Activated CD8-positive, alpha-beta T cell treated with anti-CD3 and anti-CD28 coated beads, Interleukin-2, amount 10 ng/mL, durations not matched to agents 7 days and 5 days (primary cell): Measurements from ENCODE around the gene SLC8A1. TPM values are rescaled to one million over a fixed set of nuclear protein-coding genes. Genes with fewer than 3 reads are reported as not detected.

ENCODE experiments used
- ATAC-seq: fragments of 150-1000 bp; cut with Tn5 transposase; one replicate; pipeline ENCODE4 v1.10.0; 2021; ENCODE audit warnings: moderate library complexity
- CTCF ChIA-PET: fragments of 350-600 bp; sonication (Branson Sonifier 250); formaldehyde crosslinking; loops from one replicate; lab custom pipeline; 2021; ENCODE audit warnings: antibody characterized with exemption; lab: Charles Lee
- POLR2A ChIA-PET: fragments of 350-600 bp; sonication (Branson Sonifier 250); formaldehyde crosslinking; loops from one replicate; lab custom pipeline; 2021; ENCODE audit warnings: antibody characterized with exemption; lab: Charles Lee
- DNase-seq: peaks from one replicate; pipeline ENCODE4 v3.0.0-alpha.2; 2020
- H3K27ac Mint-ChIP-seq: one replicate; pipeline ENCODE4 v1.8.0; 2021; ENCODE audit warnings: mild to moderate bottlenecking, mixed read lengths
- H3K27me3 Mint-ChIP-seq: one replicate; pipeline ENCODE4 v1.8.0; 2021; ENCODE audit warnings: low read depth, mixed read lengths
- H3K36me3 Mint-ChIP-seq: one replicate; pipeline ENCODE4 v1.8.0; 2021; ENCODE audit warnings: low read depth, mixed read lengths
- H3K4me1 Mint-ChIP-seq: one replicate; pipeline ENCODE4 v1.8.0; 2021; ENCODE audit warnings: low read depth, mixed read lengths
- H3K4me3 Mint-ChIP-seq: one replicate; pipeline ENCODE4 v1.8.0; 2021; ENCODE audit warnings: mild to moderate bottlenecking, mixed read lengths
- H3K9me3 Mint-ChIP-seq: one replicate; pipeline ENCODE4 v1.8.0; 2022; ENCODE audit warnings: mixed read lengths; ENCODE audit not compliant: insufficient read depth
- total RNA-seq, 2 experiments: library from RNA; stranded (reverse); gene quantifications; one replicate each; pipeline ENCODE4 v1.2.3, GENCODE V29; 2021

Gene SLC8A1
- total RNA-seq, 2 experiments from 2014 or later, result 0.10 to 0.45 TPM

- Mint-ChIP-seq H3K27me3 (peaks cover 4% of the 10 kb centered on the region), H3K4me3 (no peak overlapping the region), H3K36me3 (no peaks in the 10 kb centered on the region), H3K27ac (no peak overlapping the region), H3K9me3 (no peaks in the 10 kb centered on the region), H3K4me1 (no peaks in the 10 kb centered on the region)
- POLR2A ChIA-PET, result no interaction called here
- CTCF ChIA-PET, result no interaction called here
- ATAC-seq, result no peak
- no peak for DNase-seq
Observed at GRCh38 chr2:40434731-40435271, 17.1 kb downstream of the SLC8A1 start.

DNA sequence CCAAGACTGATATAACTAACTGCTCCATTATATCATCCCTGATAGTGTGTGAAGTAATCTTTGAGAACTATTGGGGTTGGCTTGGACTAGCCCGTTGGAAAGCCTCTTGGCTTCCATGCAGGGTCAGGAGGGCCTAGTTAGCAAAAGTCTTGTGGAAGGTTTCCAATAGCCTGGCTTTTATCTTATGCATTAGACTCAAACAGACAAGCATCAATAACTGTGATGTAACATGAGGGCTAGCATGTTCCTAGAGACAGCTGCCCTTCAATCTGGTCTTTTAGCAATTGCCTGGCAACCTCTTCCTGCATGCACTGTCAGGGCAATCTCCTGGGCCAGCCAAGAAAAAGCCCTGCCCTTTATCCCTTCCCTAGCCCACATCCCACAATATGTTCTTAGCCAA lies 18.2 kb downstream of the SLC8A1 start:
- CTCF ChIA-PET, result no interaction called here
- H3K27me3 Mint-ChIP-seq, result peaks cover 4% of the 10 kb centered on the region
- H3K4me1 Mint-ChIP-seq, result no peaks in the 10 kb centered on the region
- no peak for ATAC-seq
- H3K4me3 Mint-ChIP-seq, result no peak overlapping the region
- POLR2A ChIA-PET, result no interaction called here
- no peak for DNase-seq
- no peaks in the 10 kb centered on the region for H3K36me3 Mint-ChIP-seq
- no peaks in the 10 kb centered on the region for H3K9me3 Mint-ChIP-seq
- H3K27ac Mint-ChIP-seq, result no peak overlapping the region

- POLR2A ChIA-PET, result no interaction called here
Observed at GRCh38 chr2:40432921-40433483, 18.9 kb downstream of the SLC8A1 start.

GRCh38 chr2:40431600-40431955 lies 20.3 kb downstream of the SLC8A1 start:
- CTCF ChIA-PET, result no interaction called here
- Mint-ChIP-seq H3K4me3 (no peak overlapping the region), H3K27ac (no peak overlapping the region), H3K36me3 (no peaks in the 10 kb centered on the region), H3K27me3 (peaks cover 2% of the 10 kb centered on the region), H3K9me3 (no peaks in the 10 kb centered on the region), H3K4me1 (no peaks in the 10 kb centered on the region)
- DNase-seq, result no peak
- no peak for ATAC-seq
- POLR2A ChIA-PET, result no interaction called here

More at GRCh38 chr2:40432921-40433483, 18.9 kb downstream of the SLC8A1 start:
- Mint-ChIP-seq H3K4me3 (no peak overlapping the region), H3K9me3 (no peaks in the 10 kb centered on the region), H3K27ac (no peak overlapping the region), H3K36me3 (no peaks in the 10 kb centered on the region), H3K27me3 (peaks cover 4% of the 10 kb centered on the region), H3K4me1 (no peaks in the 10 kb centered on the region)
- DNase-seq (no peak), ATAC-seq (no peak)
- CTCF ChIA-PET, result no interaction called here

DNA sequence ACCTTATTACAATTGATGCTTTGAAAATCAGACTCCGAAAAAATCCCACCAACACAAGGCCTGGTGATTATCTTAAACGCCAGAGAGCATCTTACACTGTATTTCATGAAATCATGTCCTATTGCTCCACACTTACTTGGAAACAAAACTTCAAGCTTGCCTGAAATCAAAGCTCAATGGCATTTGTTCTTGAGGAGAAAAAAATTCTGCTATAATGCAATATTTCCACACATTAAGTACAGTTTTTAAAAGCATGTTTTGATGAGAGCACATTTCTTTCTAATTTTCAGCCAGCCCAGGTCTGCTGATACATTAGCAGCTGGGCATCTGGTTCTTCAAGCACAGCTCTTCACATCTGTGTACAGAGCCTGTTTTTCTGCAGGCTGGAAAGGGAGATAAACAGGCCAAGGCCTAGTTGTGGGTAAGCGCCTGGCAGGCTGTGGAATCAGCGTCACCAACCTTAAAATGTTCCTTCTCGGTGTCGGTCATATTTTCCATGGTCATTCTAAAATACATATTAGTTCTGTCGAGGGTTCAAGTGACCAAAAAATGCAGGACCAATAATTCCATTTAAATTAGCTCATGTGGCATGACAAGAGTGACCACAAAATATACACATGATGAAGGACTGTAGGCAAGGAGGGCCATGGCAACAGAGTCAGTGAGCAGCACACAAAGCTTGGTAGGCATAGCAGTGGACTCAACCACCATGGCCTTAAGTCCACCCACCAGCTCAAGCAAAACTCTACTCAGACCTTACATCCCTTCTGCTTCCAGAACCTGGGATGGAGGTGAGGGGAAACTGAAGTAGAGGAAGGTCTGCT lies 20.9 kb downstream of the SLC8A1 start:
- no peak overlapping the region for H3K27ac Mint-ChIP-seq
- H3K9me3 Mint-ChIP-seq, result no peaks in the 10 kb centered on the region
- no peak for ATAC-seq
- CTCF ChIA-PET, result no interaction called here
- POLR2A ChIA-PET, result no interaction called here
- peaks cover 2% of the 10 kb centered on the region for H3K27me3 Mint-ChIP-seq
- H3K36me3 Mint-ChIP-seq, result no peaks in the 10 kb centered on the region
- H3K4me3 Mint-ChIP-seq, result no peak overlapping the region
- DNase-seq, result no peak
- H3K4me1 Mint-ChIP-seq, result no peaks in the 10 kb centered on the region

DNA sequence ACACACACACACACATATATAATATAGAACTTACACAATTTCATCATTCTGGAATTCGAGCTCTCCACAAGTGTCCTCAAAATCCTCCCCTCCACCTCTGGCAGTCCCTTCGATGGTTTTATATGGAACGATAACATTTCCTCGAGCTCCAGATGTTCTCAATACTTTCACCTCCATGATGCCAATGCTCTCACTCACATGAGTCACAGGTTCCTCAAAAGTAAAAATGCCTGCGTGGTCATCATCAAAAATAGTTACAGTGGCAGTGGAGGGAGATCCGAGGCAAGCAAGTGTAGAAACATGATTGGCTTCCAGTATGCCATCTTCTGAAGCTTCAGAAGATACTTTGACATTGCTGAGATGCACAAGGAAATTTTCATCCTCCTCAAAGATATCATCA lies 23.5 kb downstream of the SLC8A1 start:
- ChIA-PET POLR2A (no interaction called here), CTCF (no interaction called here)
- ATAC-seq, result no peak
- H3K36me3 Mint-ChIP-seq, result no peaks in the 10 kb centered on the region
- no peaks in the 10 kb centered on the region for H3K27me3 Mint-ChIP-seq
- H3K9me3 Mint-ChIP-seq, result no peaks in the 10 kb centered on the region
- H3K4me3 Mint-ChIP-seq, result no peak overlapping the region
- no peak overlapping the region for H3K27ac Mint-ChIP-seq
- H3K4me1 Mint-ChIP-seq, result no peaks in the 10 kb centered on the region
- no peak for DNase-seq

DNA sequence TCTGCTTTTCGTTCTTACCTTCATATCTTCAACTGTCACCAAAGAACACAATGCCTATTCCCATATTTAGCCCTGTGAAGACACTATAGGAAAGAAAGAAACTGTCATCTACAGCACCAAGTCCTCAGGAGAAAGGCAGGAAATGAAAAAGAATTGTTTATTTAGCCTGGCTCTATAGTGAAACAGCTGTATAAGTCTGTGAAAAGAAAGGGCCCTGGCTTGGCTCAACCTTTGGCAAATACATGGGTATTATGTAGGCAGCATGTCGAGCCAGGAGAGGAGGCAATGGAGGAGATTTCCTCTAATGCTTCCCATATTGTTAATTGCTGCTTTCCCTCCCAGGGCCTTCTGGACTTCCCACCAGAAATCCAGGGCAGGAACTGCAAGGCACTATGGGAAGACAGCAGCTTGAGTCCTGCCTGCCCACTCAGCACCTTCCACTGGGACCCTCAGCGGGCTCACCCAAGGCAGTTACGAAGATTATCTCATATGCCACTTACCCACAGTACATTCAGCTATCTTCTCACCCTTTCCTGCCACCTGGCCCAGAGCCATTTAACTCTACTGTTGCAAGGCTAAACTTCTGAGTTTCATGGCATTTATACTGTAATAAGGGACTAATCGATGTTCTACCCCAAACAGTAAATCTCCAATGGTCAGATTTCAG lies 30.1 kb downstream of the SLC8A1 start:
- Mint-ChIP-seq H3K27ac (no peak overlapping the region), H3K4me3 (no peak overlapping the region), H3K4me1 (no peaks in the 10 kb centered on the region), H3K27me3 (no peaks in the 10 kb centered on the region), H3K9me3 (no peaks in the 10 kb centered on the region), H3K36me3 (no peaks in the 10 kb centered on the region)
- no peak for ATAC-seq
- no peak for DNase-seq
- ChIA-PET CTCF (no interaction called here), POLR2A (no interaction called here)

GRCh38 chr2:40420478-40420877 lies 31.4 kb downstream of the SLC8A1 start:
- Mint-ChIP-seq H3K27ac (no peak overlapping the region), H3K4me1 (no peaks in the 10 kb centered on the region), H3K4me3 (no peak overlapping the region), H3K36me3 (no peaks in the 10 kb centered on the region), H3K27me3 (no peaks in the 10 kb centered on the region), H3K9me3 (no peaks in the 10 kb centered on the region)
- ChIA-PET CTCF (no interaction called here), POLR2A (no interaction called here)
- no peak for ATAC-seq
- DNase-seq, result no peak

DNA sequence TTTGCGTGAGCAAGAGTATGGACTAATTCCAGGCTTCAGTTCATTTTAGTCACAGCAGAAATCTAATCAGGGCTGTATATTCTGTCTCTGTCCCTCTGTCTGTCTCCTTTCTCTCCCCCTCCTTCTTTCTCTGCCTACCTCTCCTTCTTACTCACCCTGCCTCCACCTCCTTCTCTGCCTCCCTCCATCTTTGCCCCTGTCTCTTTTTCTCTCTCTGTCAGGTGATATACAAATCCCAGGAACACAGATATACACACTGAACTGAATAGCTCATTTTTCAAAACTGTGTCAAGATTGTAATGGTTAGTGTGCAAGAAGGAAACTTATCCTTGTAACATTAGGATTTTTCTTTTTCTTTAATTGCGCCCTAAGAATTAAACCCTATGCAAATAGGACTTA lies 32.5 kb downstream of the SLC8A1 start:
- Mint-ChIP-seq H3K4me1 (no peaks in the 10 kb centered on the region), H3K36me3 (no peaks in the 10 kb centered on the region), H3K27ac (no peak overlapping the region), H3K27me3 (no peaks in the 10 kb centered on the region), H3K4me3 (no peak overlapping the region), H3K9me3 (no peaks in the 10 kb centered on the region)
- ChIA-PET POLR2A (no interaction called here), CTCF (no interaction called here)
- DNase-seq (no peak), ATAC-seq (no peak)

DNA sequence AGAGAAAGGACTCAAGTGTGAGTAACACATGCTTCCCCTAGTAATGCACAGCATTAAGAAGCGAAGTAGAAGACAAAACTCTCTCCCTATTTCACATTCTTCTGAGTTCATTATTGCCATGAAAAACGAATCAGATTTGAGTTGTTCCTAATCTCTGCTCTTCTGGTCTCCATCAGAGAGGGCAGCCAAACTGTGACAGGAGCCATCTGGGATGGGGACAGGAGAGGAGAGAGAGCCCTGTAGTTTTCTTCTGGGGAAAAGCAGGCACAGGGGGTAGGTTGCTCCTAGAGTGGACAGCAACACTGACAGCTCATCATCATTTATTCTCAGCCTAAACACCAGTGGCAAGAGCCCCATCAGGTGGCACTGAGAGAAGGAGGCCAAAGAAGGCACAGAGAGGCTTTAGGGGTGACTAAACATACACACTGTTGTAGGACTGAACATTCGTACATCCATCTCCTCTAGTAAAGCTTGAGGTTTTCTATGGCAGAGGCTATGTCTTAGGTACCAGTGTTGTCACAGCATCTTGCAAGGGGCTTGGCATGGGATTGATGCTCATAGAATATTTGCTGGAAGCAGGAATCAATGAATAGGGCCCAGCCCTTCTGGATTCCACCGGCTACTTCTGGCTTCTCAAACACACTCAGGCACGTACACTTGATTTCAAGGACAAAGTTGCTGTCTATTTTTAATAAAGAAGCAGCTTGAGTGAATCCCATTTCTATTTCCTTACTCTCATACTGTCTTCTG lies 33.1 kb downstream of the SLC8A1 start:
- no peak overlapping the region for H3K4me3 Mint-ChIP-seq
- H3K27me3 Mint-ChIP-seq, result no peaks in the 10 kb centered on the region
- CTCF ChIA-PET, result no interaction called here
- H3K27ac Mint-ChIP-seq, result no peak overlapping the region
- H3K36me3 Mint-ChIP-seq, result no peaks in the 10 kb centered on the region
- H3K4me1 Mint-ChIP-seq, result no peaks in the 10 kb centered on the region
- ATAC-seq (no peak), DNase-seq (no peak)
- POLR2A ChIA-PET, result no interaction called here
- no peaks in the 10 kb centered on the region for H3K9me3 Mint-ChIP-seq

GRCh38 chr2:40416486-40416885 lies 35.4 kb downstream of the SLC8A1 start:
- Mint-ChIP-seq H3K36me3 (no peaks in the 10 kb centered on the region), H3K4me1 (no peaks in the 10 kb centered on the region), H3K27me3 (no peaks in the 10 kb centered on the region), H3K27ac (no peak overlapping the region), H3K9me3 (no peaks in the 10 kb centered on the region), H3K4me3 (no peak overlapping the region)
- ChIA-PET POLR2A (no interaction called here), CTCF (no interaction called here)
- ATAC-seq (no peak), DNase-seq (no peak)

DNA sequence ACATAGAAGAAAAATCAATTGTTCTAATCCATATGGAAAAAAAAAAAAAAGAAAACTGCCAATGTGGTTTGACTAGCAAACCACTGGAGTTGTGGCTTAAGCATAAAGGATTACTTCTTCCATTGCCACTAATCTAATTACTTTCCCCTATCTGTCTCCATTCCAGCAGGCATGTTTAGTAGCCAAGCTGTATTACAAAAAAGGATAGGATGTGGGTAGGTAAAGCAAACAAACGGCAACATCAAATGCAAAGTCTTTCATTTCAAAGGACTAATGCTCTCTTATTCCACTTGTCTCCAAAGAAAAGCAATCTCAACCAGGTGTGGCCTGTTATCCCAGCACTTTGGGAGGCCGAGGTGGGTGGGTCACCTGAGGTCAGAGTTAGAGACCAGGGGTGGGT lies 36.5 kb downstream of the SLC8A1 start:
- DNase-seq (no peak), ATAC-seq (no peak)
- H3K27me3 Mint-ChIP-seq, result no peaks in the 10 kb centered on the region
- no peaks in the 10 kb centered on the region for H3K4me1 Mint-ChIP-seq
- H3K9me3 Mint-ChIP-seq, result no peaks in the 10 kb centered on the region
- no peaks in the 10 kb centered on the region for H3K36me3 Mint-ChIP-seq
- no peak overlapping the region for H3K27ac Mint-ChIP-seq
- ChIA-PET CTCF (no interaction called here), POLR2A (no interaction called here)
- no peak overlapping the region for H3K4me3 Mint-ChIP-seq
